ENCODE results near the gene WFDC6.

- no peak for TF ChIP-seq POLR2A (IDR thresholded peaks at IDR 0.05)
- no peak for TF ChIP-seq CTCF (IDR thresholded peaks at IDR 0.05)
Measured at GRCh38 chr20:45539382-45539781, at the start of gene WFDC6.

All from right lobe of liver (tissue), 4 donors.